GM21737 (cell line): ENCODE measurements around the gene GNG7.
"Not testable (repeated sequence)": the region's sequence is repeated elsewhere in the genome, so short reads cannot be mapped to it uniquely, and the experiment has no call there.

Source experiments
- ATAC-seq: cut with Tn5 transposase; IDR thresholded peaks from one replicate; pipeline ENCODE4 v1.9.1; 2021; ENCODE audit warnings: mild to moderate bottlenecking, moderate library complexity; ENCODE audit not compliant: unreplicated experiment

The GNG7 gene

DNA sequence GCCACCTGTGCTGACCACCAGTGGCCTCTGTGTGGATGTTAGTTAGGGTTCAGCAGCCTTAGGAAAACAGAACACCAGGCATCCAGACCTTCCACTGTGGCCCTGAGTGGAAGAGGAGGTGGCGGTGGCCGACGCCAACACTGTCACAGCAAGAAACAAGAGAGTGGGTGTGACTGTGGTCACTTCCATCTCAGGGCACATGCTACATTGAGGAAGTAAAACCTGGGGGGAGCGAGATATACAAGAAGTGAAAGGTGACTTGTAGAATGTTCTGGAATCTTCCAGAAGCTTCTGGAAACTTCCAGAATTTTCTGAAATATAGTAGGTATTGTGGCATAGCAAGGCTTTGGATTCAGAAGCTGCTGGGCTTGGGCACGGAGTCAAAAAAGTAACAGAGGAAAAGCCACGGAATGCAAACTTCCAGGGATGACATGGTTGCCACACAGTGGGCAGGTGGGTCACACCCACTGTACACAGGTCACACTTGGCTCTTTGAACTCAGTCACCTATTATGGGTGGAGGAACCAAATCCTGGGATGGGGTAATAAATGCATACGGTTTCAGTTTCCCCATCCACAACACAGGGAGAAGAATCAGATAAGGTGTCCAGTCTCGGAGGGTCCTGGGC, 24.3 kb downstream of the GNG7 start:
- ATAC-seq, result peak; percentile 41

- ATAC-seq, result no peak
These were observed 25.7 kb downstream of the GNG7 start for GRCh38 chr19:2676823-2677222.

GRCh38 chr19:2675892-2676291, 26.6 kb downstream of the GNG7 start:
- no peak for ATAC-seq

GRCh38 chr19:2670217-2670616, 32.3 kb downstream of the GNG7 start:
- no peak for ATAC-seq

DNA sequence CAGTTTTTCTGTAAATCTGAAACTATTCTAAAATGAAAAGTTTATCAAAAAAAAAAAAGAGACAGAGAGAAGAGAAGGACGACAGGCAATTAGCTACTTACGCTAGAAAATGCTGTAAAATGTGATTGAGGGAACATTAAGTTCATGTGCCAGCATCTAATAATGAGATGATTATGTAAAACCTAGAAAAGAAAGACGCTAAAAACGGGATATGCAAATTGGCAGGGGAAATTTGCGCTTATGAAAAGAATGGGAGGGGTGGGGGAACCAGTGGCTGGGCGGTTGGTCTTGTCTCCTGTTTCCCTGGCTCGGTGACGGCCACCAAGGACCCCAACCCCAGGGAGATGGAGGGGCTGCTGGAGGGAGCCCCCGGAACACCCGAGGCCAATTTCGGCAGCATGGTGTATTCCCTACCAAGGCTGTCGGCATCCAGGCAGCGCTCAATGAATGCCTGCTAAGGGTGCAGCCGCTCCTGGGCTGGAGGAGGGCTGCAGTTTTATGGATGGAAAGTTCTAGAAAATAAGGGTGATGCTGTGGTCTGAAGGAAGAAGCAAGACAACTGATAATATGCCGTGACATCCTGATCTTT, 34.2 kb downstream of the GNG7 start:
- no peak for ATAC-seq

DNA sequence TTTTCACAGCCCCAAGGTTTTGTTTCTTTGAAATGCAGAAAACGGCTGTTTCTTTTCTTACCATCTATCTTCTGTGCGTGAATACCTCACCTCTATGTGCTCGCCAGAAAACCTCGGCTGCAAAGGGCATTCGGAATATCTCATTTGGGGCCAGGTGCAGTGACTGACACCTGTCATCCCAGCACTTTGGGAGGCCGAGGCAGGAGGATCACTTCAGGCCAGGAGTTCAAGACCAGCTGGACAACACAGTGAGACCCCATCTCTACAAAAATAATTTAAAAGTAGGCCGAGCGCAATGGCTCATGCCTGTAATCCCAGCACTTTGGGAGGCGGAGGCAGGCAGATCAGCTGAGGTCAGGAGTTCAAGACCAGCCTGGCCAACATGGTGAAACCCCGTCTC, 35.1 kb downstream of the GNG7 start:
- ATAC-seq, result not testable (repeated sequence)

- no peak for ATAC-seq
These were observed 36.0 kb downstream of the GNG7 start for GRCh38 chr19:2666344-2666994.

DNA sequence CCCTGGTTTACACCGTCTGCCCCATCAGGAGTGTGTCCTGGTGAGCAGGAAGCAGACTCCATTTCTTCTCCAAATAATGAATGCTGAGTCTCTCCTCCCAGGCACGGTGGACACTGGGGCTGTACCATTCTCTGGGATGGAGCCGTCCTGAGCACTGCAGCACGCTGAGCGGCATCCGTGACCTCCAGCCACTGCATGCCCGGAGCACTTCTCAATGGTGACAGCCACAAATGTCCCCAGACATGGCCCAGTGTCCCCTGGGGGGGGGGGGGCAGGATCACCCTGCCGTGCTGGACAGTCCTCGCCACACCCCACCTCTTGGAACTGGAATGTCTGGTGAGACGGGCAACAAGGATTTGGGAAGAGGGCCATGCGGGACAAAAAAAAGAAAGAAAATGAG, 37.4 kb downstream of the GNG7 start:
- ATAC-seq, result no peak

DNA sequence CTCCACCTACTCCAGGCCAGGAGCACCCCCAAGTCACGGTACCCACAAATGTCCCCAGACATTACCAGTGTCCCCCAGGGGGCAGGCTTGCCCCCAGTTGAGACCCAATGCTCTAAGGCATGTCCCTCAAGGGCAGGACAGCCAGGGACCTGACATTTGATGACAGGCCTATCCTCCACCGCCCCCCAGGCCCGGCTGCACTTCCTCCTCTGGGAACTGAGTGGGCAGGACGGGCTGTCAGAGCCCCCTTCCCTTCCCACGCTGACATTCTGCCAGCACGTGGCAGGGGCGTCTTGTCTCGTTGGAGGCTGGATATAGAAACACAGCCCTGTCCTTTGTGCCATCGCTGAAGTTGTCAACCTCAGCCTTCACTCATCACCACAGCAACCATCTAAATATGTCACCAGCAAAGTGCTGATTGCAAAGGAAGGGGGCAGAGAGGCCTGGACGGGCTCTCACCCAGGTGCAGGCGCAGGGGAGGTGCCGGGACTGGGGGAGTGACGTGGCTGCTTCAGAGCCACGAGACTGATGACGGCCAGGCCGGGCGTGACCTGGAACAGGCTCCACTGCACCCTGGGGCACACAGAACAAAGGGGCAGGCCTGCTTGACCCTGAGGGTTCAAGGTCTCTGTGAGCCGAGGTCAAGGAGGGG, 38.4 kb downstream of the GNG7 start:
- peak; percentile 78 for ATAC-seq

DNA sequence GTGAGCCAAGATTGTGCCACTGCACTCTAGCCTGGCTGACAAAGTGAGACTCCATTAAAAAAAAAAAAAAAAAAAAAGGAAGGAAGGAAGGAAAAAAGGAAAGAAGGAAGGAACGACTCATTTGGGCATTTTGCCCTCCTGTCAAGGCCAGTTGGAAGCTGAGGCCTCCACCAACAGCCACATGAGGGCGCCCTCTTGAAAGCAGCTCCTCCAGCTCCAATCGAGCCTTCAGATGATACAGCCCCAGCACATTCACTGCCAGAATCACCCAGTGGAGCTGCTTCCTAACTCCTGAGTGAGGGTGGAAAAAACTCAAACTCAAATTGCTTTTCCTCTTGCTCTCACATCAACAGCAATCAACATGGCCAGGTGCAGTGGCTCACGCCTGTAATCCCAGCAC, 40.9 kb downstream of the GNG7 start:
- ATAC-seq, result no peak

DNA sequence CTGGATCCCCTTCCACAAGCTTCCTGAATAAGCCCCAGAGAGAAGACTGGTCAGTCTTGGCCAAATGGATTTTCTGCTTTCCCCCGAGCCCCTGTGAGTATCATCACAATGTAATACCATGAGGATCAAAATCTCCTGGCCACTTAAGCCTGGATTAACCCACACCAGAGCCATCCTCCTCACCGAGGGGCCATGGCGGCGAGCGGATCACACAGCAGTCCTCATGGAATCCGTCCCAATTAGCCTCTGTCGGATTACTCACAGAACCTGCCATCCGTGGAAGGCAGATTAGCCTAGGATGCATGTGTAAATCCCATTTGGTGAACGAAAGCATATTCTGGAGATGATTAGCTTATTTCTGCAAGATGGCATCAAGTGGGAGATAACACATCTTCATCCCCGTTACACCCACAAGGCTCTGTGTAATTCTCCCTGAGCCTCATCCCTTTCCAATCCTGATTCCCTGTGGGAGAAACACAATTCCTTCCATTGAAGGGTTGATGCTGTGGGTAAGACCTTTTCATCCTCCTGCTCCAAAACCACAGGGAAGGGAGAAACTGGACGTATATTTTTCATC, 42.5 kb downstream of the GNG7 start:
- ATAC-seq, result no peak

GRCh38 chr19:2656533-2656932, 46.0 kb downstream of the GNG7 start:
- no peak for ATAC-seq

DNA sequence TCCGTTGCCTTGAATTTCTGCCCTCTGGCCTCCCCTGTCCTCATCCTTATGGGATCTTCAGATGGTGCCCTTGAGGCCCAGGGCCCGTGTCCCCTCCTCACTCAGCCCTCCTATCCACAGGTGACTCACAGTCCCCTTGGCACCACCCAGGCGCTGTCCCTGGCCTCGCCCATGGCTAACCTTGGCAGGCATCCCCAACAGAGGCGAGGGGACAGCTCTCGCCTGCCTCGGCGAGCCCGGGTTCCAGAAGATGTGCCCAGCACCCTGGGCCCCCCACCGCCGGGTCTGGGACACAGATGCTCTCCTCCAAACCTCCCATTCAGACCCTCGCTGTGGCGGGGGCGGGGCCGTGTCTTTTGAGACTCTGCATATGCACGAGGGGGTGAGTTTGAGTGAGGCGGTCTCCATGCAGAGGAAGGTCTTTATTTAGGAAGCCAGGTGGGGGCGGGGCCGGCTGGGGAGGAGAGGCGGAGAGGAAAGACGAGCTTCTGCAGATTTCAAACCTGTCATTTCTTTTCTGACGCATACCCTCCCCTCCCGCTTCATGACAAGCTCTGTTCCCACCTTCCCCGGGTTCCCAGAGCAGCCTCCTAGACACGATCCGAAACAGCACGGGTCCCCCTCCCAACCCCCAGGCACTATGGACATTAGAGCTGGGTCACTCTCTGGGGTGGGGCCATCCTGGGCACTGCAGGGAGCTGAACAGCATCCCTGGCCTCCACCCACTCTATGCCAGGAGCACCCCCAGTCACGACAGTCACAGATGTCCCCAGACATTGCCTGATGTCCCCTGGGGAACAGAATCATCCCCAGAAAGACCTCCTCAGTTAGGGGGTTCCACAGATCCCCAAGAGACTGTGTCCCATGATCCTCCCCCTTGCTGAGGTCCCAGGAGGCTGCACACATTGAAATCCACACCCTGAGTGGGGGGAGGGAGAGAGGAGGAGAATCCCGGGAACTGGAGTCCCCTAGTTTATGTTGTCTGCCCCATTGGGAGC, 48.5 kb downstream of the GNG7 start:
- no peak for ATAC-seq

DNA sequence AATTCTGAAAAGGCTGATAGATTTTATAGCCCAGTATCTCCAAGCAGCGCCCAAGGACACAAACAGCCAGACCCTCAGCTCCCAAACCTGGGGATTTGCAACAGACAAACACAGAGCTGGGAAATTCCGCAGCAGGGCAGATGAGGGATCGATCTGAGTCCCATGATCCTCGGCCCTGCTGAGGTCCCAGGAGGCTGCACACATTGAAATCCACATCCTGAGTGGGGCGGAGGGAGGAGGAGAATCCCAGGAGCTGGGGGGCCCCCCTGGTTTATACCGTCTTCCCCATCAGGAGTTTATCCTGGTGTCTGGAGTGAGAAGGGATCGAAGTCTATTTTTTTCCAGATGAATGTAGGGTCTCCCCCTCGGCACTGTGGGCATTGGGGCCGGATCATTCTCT, 49.3 kb downstream of the GNG7 start:
- no peak for ATAC-seq

GRCh38 chr19:2652504-2653099, 49.9 kb downstream of the GNG7 start:
- no peak for ATAC-seq

DNA sequence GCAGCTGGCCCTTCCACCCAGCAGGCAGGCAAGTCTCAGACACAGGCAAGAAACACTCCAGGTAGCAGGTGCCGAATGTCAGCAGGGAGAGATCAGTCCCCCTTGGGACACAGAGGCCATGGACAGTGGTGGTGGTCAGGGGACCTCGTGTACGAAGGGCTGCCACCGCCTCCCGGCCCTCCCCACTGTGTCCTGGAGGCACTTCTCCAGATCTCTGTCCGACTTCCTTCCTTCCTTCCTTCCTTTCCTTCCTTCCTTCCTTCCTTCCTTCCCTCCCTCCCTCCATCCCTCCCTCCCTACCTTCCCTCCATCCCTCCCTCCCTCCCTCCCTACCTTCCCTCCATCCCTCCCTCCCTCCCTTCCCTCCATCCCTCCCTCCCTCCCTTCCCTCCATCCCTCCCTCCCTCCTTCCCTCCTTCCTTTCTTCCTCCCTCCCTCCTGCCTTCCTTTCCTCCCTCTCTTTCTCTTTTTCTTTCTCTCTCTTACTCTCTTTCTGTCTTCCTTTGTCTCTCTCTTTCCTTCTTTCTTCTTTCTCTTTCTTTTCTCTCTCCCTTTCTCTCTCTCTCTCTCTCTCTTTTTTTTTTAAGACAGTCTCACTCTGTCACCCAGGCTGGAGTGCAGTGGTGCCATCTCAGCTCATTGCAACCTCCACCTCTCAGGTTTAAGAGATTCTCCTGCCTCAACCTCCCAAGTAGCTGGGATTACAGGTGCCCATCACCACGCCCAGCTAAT, 51.3 kb downstream of the GNG7 start:
- not testable (repeated sequence) for ATAC-seq

DNA sequence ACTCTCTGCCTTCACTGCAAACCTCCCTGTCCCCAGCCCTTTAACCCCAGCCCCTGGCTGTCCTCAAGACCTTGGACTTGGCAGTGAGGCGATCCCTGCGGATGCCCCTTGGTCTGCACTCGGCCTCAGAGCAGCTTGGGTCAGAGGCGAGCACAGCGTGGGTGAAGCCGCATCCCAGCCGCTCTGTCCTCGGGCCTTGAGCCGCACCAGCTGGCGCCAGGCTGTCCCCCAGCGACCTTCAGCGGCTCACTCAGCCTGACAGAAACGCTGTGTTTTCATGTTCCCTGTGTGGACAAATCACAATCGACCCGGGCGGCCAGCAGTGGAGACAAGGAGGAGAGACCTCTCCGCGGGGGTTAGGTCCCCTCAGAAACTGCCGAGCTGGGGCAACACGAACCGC, 52.0 kb downstream of the GNG7 start:
- ATAC-seq, result no peak

DNA sequence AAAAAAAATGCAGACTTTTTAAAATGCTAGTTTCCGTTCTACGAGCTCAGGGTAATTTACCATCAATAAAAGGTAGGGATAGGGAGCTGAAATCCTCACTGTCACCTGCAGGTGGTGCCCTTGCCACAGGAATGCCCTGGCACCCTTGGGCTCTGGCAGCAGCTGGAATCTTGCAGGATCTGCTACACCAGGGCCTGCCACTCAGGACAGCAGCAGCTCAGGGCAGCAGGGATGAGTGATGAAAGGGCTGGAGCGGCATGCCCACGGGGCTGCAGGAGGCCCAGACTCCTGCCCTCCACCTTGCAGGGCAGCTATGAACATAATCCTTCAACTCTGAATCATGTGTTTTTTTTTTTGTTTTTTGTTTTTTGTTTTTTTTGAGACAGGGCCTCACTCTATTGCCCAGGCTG, 54.0 kb downstream of the GNG7 start:
- no peak for ATAC-seq

GRCh38 chr19:2648099-2648498, 54.4 kb downstream of the GNG7 start:
- ATAC-seq, result no peak
